HG02571 (cell line): ENCODE measurements around the gene ZBTB43.
"Not testable (repeated sequence)": the region's sequence is repeated elsewhere in the genome, so short reads cannot be mapped to it uniquely, and the experiment has no call there.

Experiments
- ATAC-seq: cut with Tn5 transposase; IDR thresholded peaks from one replicate; pipeline ENCODE4 v1.9.1; 2021; ENCODE audit warnings: mild to moderate bottlenecking, moderate library complexity; ENCODE audit not compliant: unreplicated experiment

ZBTB43 gene

DNA sequence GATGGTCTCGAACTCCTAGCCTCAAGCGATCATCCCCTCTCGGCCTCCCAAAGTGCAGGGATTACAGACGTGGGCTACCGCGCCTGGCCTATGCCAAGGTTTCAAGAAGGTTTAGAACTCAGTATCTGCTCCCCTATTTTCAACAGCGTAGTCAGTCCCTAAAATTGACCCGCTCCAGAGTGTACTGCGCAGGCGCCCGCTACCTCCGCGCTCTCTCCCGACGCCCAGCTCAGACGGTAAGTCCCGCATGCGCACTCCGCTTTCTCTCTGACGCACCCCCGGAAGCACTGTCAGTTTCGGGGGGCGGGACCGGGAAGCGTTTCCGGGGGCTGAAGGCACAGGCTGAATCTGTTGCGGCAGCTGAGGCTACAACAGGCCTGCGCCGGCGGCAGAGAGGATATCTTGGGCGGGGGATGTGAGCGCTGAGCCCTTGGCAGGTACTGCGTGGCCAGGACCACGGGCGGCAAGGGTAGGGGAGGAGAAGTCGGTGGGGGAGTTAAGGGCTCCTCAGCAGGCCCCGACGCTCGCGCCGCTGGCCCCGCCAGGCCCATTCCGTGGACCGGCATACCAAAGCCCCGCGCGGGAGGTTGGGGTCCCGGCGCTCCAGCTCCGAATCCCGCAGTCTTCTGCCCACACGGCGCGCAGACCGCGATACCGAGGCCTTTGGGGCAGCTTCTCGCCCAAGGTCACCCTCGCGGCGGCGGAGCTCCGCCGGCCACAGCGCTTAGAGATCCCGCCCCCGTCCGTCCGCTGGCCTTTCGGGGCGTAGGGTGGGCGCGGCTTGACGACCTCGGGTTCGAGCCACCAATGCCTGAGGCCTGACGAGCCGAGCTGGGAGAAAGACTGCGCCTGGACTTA lies at the start of gene ZBTB43:
ZBTB43 (plus strand) TSS at position 345 of the 858 bp plus-strand sequence. CDS start 27,470 bp downstream, outside the sequence.
- ATAC-seq: peak; percentile 62

DNA sequence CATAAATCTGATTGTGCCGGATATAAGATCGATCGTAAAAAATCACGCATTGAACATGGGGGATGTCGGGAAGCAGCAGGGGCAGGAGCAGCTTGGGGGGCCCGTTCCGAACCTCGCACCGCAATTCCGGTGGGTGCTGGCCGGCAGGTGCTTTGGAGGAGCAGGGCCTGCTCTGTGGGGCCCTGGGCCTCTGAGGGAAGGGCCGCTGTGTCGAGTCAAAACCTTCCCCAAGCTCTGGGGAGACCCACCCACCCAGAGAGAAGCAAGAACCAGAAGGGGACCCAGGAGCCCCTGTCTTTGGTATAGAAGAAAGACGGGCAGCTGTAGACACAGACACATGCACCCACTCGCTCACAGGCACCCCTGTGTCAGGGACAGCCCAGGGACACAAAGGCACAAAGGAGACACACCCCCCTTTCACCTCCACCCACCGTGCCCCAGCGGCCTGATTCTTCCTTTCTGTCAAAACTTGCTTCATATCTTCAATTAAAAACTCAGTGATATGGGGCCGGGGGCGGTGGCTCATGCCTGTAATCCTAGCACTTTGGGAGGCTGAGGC lies 49.4 kb upstream of the ZBTB43 start:
- no peak for ATAC-seq

GRCh38 chr9:126756238-126756637 lies 48.6 kb upstream of the ZBTB43 start:
- no peak for ATAC-seq

DNA sequence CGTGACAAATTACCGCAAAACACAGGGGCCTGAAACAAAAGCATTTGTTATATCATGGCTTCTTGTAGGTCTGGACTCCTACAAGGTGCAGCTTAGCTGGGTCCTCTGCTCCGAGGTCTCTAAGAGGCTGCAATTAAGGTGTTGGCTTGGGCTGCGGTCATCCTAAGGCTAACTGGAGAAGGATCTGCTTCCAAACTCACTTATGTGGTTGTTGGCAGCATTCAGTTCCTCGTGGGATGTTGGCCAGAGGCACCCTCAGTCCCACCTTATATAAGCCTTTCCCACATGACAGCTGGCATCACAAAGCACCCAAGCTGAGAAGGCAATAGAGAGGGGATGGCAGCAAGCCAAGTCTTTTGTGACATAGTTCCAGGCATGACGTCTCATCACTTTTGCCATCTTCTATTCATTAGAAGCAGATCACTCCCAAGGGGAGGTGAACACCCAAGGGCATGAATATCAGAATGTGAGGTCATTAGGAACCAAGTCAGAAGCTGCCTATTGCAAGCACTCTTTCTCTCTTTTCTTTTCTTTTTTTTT lies 47.9 kb upstream of the ZBTB43 start:
- no peak for ATAC-seq

GRCh38 chr9:126758916-126759585 lies 45.8 kb upstream of the ZBTB43 start:
- ATAC-seq: no peak

- no peak for ATAC-seq
Observed at GRCh38 chr9:126761274-126761673, 43.6 kb upstream of the ZBTB43 start.

- no peak for ATAC-seq
Observed at GRCh38 chr9:126763130-126763764, 41.6 kb upstream of the ZBTB43 start.

DNA sequence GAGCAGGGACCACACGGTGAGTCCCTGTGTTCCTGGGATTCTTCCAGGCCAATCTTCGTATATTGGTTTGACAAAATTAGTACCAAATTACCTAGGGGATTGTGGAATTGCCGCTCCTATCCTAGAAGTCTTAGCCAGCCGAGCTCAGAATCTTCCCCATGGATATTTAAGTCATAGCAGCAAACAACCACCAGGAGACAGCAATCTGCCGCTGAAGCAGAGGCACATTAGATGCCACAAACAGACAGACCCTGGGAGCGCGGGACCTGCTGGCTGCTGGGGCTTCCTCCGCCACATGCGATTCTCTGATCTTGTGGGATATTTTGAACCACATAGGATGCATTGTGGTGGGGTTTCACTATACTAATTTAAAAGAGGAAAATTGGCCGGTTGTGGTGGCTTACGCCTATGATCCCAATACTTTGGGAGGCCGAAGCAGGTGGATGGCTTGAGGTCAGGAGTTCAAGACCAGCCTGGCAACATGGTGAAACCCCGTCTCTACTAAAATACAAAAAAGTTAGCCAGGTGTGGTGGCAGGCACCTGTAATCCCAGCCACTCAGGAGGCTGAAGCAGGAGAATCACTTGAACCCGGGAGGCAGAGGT lies 31.7 kb upstream of the ZBTB43 start:
- ATAC-seq: no peak

GRCh38 chr9:126775926-126776325 lies 28.9 kb upstream of the ZBTB43 start:
- no peak for ATAC-seq

- no peak for ATAC-seq
Observed at GRCh38 chr9:126777733-126778132, 27.1 kb upstream of the ZBTB43 start.

- no peak for ATAC-seq
Observed at GRCh38 chr9:126778141-126778540, 26.7 kb upstream of the ZBTB43 start.

DNA sequence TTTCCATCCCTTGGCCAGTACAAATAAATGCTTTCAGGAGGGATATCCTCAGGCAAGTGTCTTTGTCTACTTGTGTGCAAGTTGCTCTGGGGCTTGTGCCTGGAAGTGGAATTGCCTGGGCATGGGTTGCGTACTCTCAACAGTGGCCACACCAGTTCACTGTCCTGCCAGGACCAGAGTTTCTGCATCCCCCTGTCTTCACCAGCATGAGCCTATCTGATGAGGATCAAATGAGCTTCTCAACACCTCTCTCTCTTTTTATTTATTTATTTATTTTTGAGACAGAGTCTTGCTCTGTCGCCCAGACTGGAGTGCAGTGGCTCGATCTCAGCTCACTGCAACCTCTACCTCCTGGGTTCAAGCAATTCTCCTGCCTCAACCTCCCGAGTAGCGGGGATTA lies 26.1 kb upstream of the ZBTB43 start:
- ATAC-seq: not testable (repeated sequence)

GRCh38 chr9:126781186-126782052 lies 23.4 kb upstream of the ZBTB43 start:
- no peak for ATAC-seq

DNA sequence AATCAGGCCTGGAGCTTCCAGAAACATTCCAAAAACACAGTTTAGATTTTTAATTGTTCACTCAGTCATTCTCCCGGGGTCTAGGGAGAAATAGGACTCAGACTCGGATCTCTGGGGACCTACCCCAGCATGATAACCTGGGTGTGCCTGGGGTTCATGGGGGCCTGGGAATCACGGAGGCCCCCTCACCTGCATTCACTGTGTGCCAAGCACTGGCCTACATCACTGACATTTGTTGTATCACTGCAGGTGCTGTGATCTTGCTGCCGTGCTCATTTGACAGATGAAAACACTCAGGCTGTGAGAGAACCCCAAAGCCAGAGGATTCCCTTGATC lies 22.8 kb upstream of the ZBTB43 start:
- no peak for ATAC-seq

- no peak for ATAC-seq
Observed at GRCh38 chr9:126783949-126784348, 20.9 kb upstream of the ZBTB43 start.

DNA sequence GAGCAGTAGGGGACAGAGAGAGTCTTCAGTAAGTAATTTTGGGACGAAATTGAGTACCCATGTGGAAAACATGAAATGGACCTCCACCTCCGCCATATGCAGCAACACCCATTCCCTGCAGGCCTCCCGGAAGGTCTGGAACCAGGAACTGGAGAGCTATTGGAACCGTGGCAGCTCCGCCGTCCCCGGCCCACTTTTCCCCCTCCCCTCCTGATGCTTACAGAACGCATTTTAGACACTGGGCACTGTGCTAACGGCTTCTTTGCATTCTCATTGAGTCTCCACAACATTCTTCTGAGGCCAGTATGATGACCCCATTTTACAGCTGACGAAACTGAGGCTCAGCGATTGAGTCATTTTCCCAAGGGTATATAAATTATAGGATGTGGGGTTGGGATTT lies 20.4 kb upstream of the ZBTB43 start:
- no peak for ATAC-seq

GRCh38 chr9:126784841-126785240 lies 20.0 kb upstream of the ZBTB43 start:
- not testable (repeated sequence) for ATAC-seq

GRCh38 chr9:126788046-126788445 lies 16.8 kb upstream of the ZBTB43 start:
- no peak for ATAC-seq

GRCh38 chr9:126788634-126789349 lies 16.0 kb upstream of the ZBTB43 start:
- no peak for ATAC-seq
